SU-DHL-6 (cell line): ENCODE data around the gene SUMF1.

Source experiments
- H2AFZ ChIP-seq: fragments of 200-600 bp; sonication (generic); 2 replicates; pipeline ENCODE4 v1.6.1; 2014; ENCODE audit warnings: low read depth, mild to moderate bottlenecking, moderate library complexity, mixed read lengths, antibody characterized with exemption, low read length; ENCODE audit not compliant: severe bottlenecking
- H3F3A ChIP-seq: fragments of 200-600 bp; shearing (Covaris generic); 2 replicates; pipeline ENCODE4 v1.6.0; 2016; ENCODE audit warnings: antibody characterized with exemption, mild to moderate bottlenecking; ENCODE audit not compliant: insufficient read depth
- H3K27ac ChIP-seq: fragments of 200-600 bp; sonication (generic); 2 replicates; pipeline ENCODE4 v1.5.1; 2016; ENCODE audit warnings: low read depth, mild to moderate bottlenecking, low read length, moderate library complexity, mixed read lengths
- H3K27me3 ChIP-seq: fragments of 200-600 bp; sonication (generic), shearing (Covaris generic); 2 replicates; pipeline ENCODE4 v1.6.0; 2014; ENCODE audit warnings: mild to moderate bottlenecking, low read length
- H3K36me3 ChIP-seq: fragments of 200-600 bp; sonication (generic); 2 replicates; pipeline ENCODE4 v1.6.1; 2014; ENCODE audit warnings: mild to moderate bottlenecking, low read length, mixed read lengths
- H3K4me2 ChIP-seq: fragments of 300-600, 200-600 bp; shearing (Covaris generic), sonication (generic); 2 replicates; pipeline ENCODE4 v1.6.0; 2014; ENCODE audit warnings: low read length, low read depth, mild to moderate bottlenecking; ENCODE audit not compliant: poor library complexity, severe bottlenecking
- H3K4me3 ChIP-seq: fragments of 200-600 bp; sonication (generic); 2 replicates; pipeline ENCODE4 v1.5.1; 2014; ENCODE audit warnings: antibody characterized with exemption, low read length, mild to moderate bottlenecking, mixed read lengths; ENCODE audit not compliant: insufficient read depth, poor library complexity, severe bottlenecking
- H3K79me2 ChIP-seq: fragments of 200-600 bp; sonication (generic); 2 replicates; pipeline ENCODE4 v1.6.1; 2014; ENCODE audit warnings: mild to moderate bottlenecking, low read length, moderate library complexity; ENCODE audit not compliant: insufficient read depth
- H3K9ac ChIP-seq: fragments of 200-600 bp; sonication (generic); 2 replicates; pipeline ENCODE4 v1.7.0; 2014; ENCODE audit warnings: mild to moderate bottlenecking, low read length
- H3K9me2 ChIP-seq: fragments of 200-600 bp; sonication (generic); replicated peaks from 2 replicates; pipeline ENCODE4 v1.6.1; 2014; ENCODE audit warnings: low read length; ENCODE audit not compliant: insufficient read depth
- H3K9me3 ChIP-seq: fragments of 200-600 bp; sonication (generic); 2 replicates; pipeline ENCODE4 v1.6.1; 2014; ENCODE audit warnings: low read length, mixed read lengths; ENCODE audit not compliant: insufficient read depth
- H4K20me1 ChIP-seq: fragments of 200-600 bp; sonication (generic); 2 replicates; pipeline ENCODE4 v1.6.1; 2014; ENCODE audit warnings: low read depth, mild to moderate bottlenecking, antibody characterized with exemption, low read length, moderate library complexity, mixed read lengths
- CTCF ChIP-seq: fragments of 200-600 bp; sonication (generic); IDR thresholded peaks from one replicate; pipeline ENCODE4 v1.5.1; 2017; ENCODE audit warnings: antibody characterized with exemption, mild to moderate bottlenecking, low read length, moderate library complexity; ENCODE audit not compliant: insufficient read depth, poor library complexity, severe bottlenecking
- EZH2phosphoT487 ChIP-seq: fragments of 200-600 bp; sonication (generic), shearing (Covaris generic); conservative IDR thresholded peaks from 2 replicates; pipeline ENCODE4 v1.6.1; 2018; ENCODE audit warnings: mild to moderate bottlenecking, antibody characterized with exemption, low read length, moderate library complexity, mixed read lengths

SUMF1 gene

GRCh38 chr3:4432259-4432658 is 34.8 kb downstream of the SUMF1 start:
- no peaks in the 10 kb centered on the region for H3K27me3 ChIP-seq
- no peaks in the 10 kb centered on the region for H3K9me2 ChIP-seq
- H2AFZ ChIP-seq = no peak overlapping the region
- no peaks in the 10 kb centered on the region for H3K36me3 ChIP-seq
- H3K79me2 ChIP-seq = no peaks in the 10 kb centered on the region
- no peak overlapping the region for H3K27ac ChIP-seq
- H4K20me1 ChIP-seq = no peaks in the 10 kb centered on the region
- no peak for TF ChIP-seq CTCF
- TF ChIP-seq EZH2phosphoT487 = no peak
- H3K4me2 ChIP-seq = no peak overlapping the region
- peaks cover 14% of the 10 kb centered on the region; the same call in 1 of the 2 replicates for H3K9me3 ChIP-seq
- no peak overlapping the region for H3K9ac ChIP-seq
- H3K4me3 ChIP-seq = no peak overlapping the region
- H3F3A ChIP-seq = no peaks in the 10 kb centered on the region

GRCh38 chr3:4429648-4430350 is 37.3 kb downstream of the SUMF1 start:
- H3K4me2 ChIP-seq = no peak overlapping the region
- TF ChIP-seq CTCF (no peak), EZH2phosphoT487 (no peak)
- no peak overlapping the region for H3K9ac ChIP-seq
- no peaks in the 10 kb centered on the region for H4K20me1 ChIP-seq
- no peaks in the 10 kb centered on the region for H3K36me3 ChIP-seq
- no peak overlapping the region for H2AFZ ChIP-seq
- H3K27ac ChIP-seq = no peak overlapping the region
- H3K79me2 ChIP-seq = no peaks in the 10 kb centered on the region
- no peak overlapping the region for H3K4me3 ChIP-seq
- H3K9me2 ChIP-seq = no peaks in the 10 kb centered on the region
- no peaks in the 10 kb centered on the region for H3F3A ChIP-seq
- peaks cover 14% of the 10 kb centered on the region; the same call in 1 of the 2 replicates for H3K9me3 ChIP-seq
- no peaks in the 10 kb centered on the region for H3K27me3 ChIP-seq

GRCh38 chr3:4426782-4427344 is 40.2 kb downstream of the SUMF1 start:
- Histone ChIP-seq H3K79me2 (no peaks in the 10 kb centered on the region), H3K27me3 (no peaks in the 10 kb centered on the region), H3K9me2 (no peaks in the 10 kb centered on the region), H3K4me3 (no peak overlapping the region), H3K27ac (no peak overlapping the region), H3K9ac (no peak overlapping the region), H4K20me1 (no peaks in the 10 kb centered on the region), H3F3A (no peaks in the 10 kb centered on the region), H2AFZ (no peak overlapping the region), H3K36me3 (no peaks in the 10 kb centered on the region), H3K9me3 (peaks cover 8% of the 10 kb centered on the region; the same call in 1 of the 2 replicates), H3K4me2 (no peak overlapping the region)
- TF ChIP-seq EZH2phosphoT487 (no peak), CTCF (no peak)
